ENCODE measurements around the gene GRIN2D. TPM values are rescaled to one million over a fixed set of nuclear protein-coding genes. Genes with fewer than 3 reads are reported as not detected.

GRIN2D gene
- total RNA-seq: 0.13 and 0.25 TPM in 2 replicates

- peak in 1 of 2 donors; percentile 30 for DNase-seq (ENCODE audit: low read depth in 2 of 2)
Observed at GRCh38 chr19:48393559-48394330, at the start of gene GRIN2D. TSS of gene GRIN2D (plus strand) at chr19:48393668. CDS start at chr19:48398393, 4,725 bp downstream.

GRCh38 chr19:48344892-48345291 lies 48.6 kb upstream of the GRIN2D start:
- DNase-seq (ENCODE audit: low read depth in 2 of 2): no peak

- DNase-seq (ENCODE audit: low read depth in 2 of 2): no peak
Observed at GRCh38 chr19:48346191-48346590, 47.3 kb upstream of the GRIN2D start.

- DNase-seq (ENCODE audit: low read depth in 2 of 2): peak; percentile 66 to 69
Observed at GRCh38 chr19:48348045-48348444, 45.4 kb upstream of the GRIN2D start.

GRCh38 chr19:48348737-48349136 lies 44.7 kb upstream of the GRIN2D start:
- no peak for DNase-seq (ENCODE audit: low read depth in 2 of 2)

- no peak for DNase-seq (ENCODE audit: low read depth in 2 of 2)
Observed at GRCh38 chr19:48350856-48351255, 42.6 kb upstream of the GRIN2D start.

GRCh38 chr19:48351341-48351752 lies 42.1 kb upstream of the GRIN2D start:
- DNase-seq (ENCODE audit: low read depth in 2 of 2): peak; percentile 38 to 62

- DNase-seq (ENCODE audit: low read depth in 2 of 2): no peak
Observed at GRCh38 chr19:48353677-48354076, 39.8 kb upstream of the GRIN2D start.

GRCh38 chr19:48354332-48354992 lies 39.0 kb upstream of the GRIN2D start:
- DNase-seq (ENCODE audit: low read depth in 2 of 2): no peak

GRCh38 chr19:48355365-48355954 lies 38.0 kb upstream of the GRIN2D start:
- DNase-seq (ENCODE audit: low read depth in 2 of 2): no peak

- no peak for DNase-seq (ENCODE audit: low read depth in 2 of 2)
Observed at GRCh38 chr19:48359123-48359522, 34.3 kb upstream of the GRIN2D start.

- no peak for DNase-seq (ENCODE audit: low read depth in 2 of 2)
Observed at GRCh38 chr19:48361912-48362311, 31.6 kb upstream of the GRIN2D start.

GRCh38 chr19:48362716-48363499 lies 30.6 kb upstream of the GRIN2D start:
- peak; percentile 81 to 96 for DNase-seq (ENCODE audit: low read depth in 2 of 2)

- no peak for DNase-seq (ENCODE audit: low read depth in 2 of 2)
Observed at GRCh38 chr19:48363500-48363809, 30.0 kb upstream of the GRIN2D start.

GRCh38 chr19:48363810-48364597 lies 29.5 kb upstream of the GRIN2D start, which contains the start of the genes SYNGR4 and TMEM143:
TSS of gene SYNGR4 (plus strand) at chr19:48364367. CDS start at chr19:48365843, 1,476 bp downstream.
TSS of gene TMEM143 (minus strand) at chr19:48363940. CDS start at chr19:48363920, 20 bp downstream.
- peak; percentile 99 to 100 for DNase-seq (ENCODE audit: low read depth in 2 of 2)

- no peak for DNase-seq (ENCODE audit: low read depth in 2 of 2)
Observed at GRCh38 chr19:48364598-48365348, 28.7 kb upstream of the GRIN2D start.

- DNase-seq (ENCODE audit: low read depth in 2 of 2): no peak
Observed at GRCh38 chr19:48365602-48366001, 27.9 kb upstream of the GRIN2D start.

- no peak for DNase-seq (ENCODE audit: low read depth in 2 of 2)
Observed at GRCh38 chr19:48367855-48368254, 25.6 kb upstream of the GRIN2D start.

GRCh38 chr19:48368936-48369335 lies 24.5 kb upstream of the GRIN2D start:
- no peak for DNase-seq (ENCODE audit: low read depth in 2 of 2)

- DNase-seq (ENCODE audit: low read depth in 2 of 2): no peak
Observed at GRCh38 chr19:48370955-48371354, 22.5 kb upstream of the GRIN2D start.
